Calu3 (cell line): ENCODE data around the gene SNX27. TPM values are rescaled to one million over a fixed set of nuclear protein-coding genes. Genes with fewer than 3 reads are reported as not detected.
"Not testable (repeated sequence)": the region's sequence is repeated elsewhere in the genome, so short reads cannot be mapped to it uniquely, and the experiment has no call there.

ENCODE experiments used
- BruUV-seq: library from RNA; stranded (reverse); fragments of 400-500 nt; replicated peaks from 2 replicates; lab custom pipeline; 2021; lab: Mats Ljungman, UMichigan
- CTCF ChIA-PET: fragments of 300-600 bp; sonication (Branson Sonifier 250); formaldehyde crosslinking; loops from one replicate; lab custom pipeline; 2022; ENCODE audit warnings: antibody characterized with exemption; lab: Charles Lee
- DNase-seq: peaks from one replicate; pipeline ENCODE4 v3.0.0; 2022
- H3K27ac Mint-ChIP-seq: one replicate; pipeline ENCODE4 v1.8.0; 2022; ENCODE audit warnings: mixed read lengths; ENCODE audit not compliant: unreplicated experiment
- H3K27me3 Mint-ChIP-seq: one replicate; pipeline ENCODE4 v1.8.0; 2022; ENCODE audit warnings: mixed read lengths; ENCODE audit not compliant: unreplicated experiment
- H3K36me3 Mint-ChIP-seq: one replicate; pipeline ENCODE4 v1.8.0; 2022; ENCODE audit warnings: mild to moderate bottlenecking, moderate library complexity, mixed read lengths; ENCODE audit not compliant: insufficient read depth, unreplicated experiment
- H3K4me1 Mint-ChIP-seq: one replicate; pipeline ENCODE4 v1.8.0; 2022; ENCODE audit warnings: mild to moderate bottlenecking, low read depth, mixed read lengths; ENCODE audit not compliant: unreplicated experiment
- H3K4me3 Mint-ChIP-seq: one replicate; pipeline ENCODE4 v1.8.0; 2022; ENCODE audit warnings: mild to moderate bottlenecking, low read depth, moderate library complexity, mixed read lengths; ENCODE audit not compliant: unreplicated experiment
- H3K9me3 Mint-ChIP-seq: one replicate; pipeline ENCODE4 v1.8.0; 2022; ENCODE audit warnings: low read depth, mixed read lengths; ENCODE audit not compliant: unreplicated experiment
- CTCF ChIP-seq: fragments of 200-600 bp; IDR thresholded peaks from one replicate; pipeline ENCODE4 v1.8.0; 2022; ENCODE audit warnings: antibody characterized with exemption; ENCODE audit not compliant: unreplicated experiment
- intact Hi-C: fragments of 100-400 bp; cut with micrococcal nuclease; formaldehyde crosslinking; loops from one replicate; pipeline ENCODE4 v1.10.0; 2022; ENCODE audit not compliant: unreplicated experiment
- total RNA-seq: library from RNA; stranded (reverse); gene quantifications from 2 replicates; pipeline ENCODE4 v1.2.3, GENCODE V29; 2022

The SNX27 gene
- total RNA-seq, 1 experiment from 2014 or later = 57.1 TPM

GRCh38 chr1:151616505-151616849 lies 4.6 kb downstream of the SNX27 start:
- no TSS peak for BruUV-seq
- intact Hi-C loops = loop anchor here (5.0 kb wide), 1 partner anchor 221 kb away; the partner anchor contains the start of gene C2CD4D
- CTCF ChIA-PET = no interaction called here
- no peak for TF ChIP-seq CTCF
- Mint-ChIP-seq H3K9me3 (no peaks in the 10 kb centered on the region), H3K4me3 (no peak overlapping the region), H3K27me3 (no peaks in the 10 kb centered on the region), H3K4me1 (peaks cover 56% of the 10 kb centered on the region), H3K27ac (no peak overlapping the region), H3K36me3 (peaks cover 26% of the 10 kb centered on the region)
- no peak for DNase-seq

DNA sequence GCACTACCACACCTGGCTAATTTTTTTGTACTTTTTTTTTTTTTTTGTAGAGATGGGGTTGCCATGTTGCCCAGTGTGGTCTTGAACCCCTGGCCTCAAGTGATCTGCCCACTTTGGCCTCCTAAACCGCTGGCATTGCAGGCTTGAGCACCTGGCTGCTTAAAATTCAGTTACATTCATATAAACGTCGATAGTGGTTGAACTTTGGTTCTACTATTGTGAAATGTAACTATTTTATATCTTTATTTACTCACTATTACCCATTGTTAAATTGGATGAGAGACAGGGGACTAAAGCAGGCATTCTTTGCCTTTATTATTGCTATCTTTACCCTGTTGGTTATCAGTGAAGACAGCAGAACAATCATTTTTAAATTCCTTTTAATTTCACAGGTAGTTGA lies 6.2 kb downstream of the SNX27 start:
- intact Hi-C loops = loop anchor here (2.0 to 5.0 kb wide), 2 partner anchors 19 to 219 kb away; partner anchors contain the start of gene C2CD4D
- no TSS peak for BruUV-seq
- DNase-seq = no peak
- H3K4me3 Mint-ChIP-seq = no peak overlapping the region
- H3K27me3 Mint-ChIP-seq = no peaks in the 10 kb centered on the region
- H3K27ac Mint-ChIP-seq = no peak overlapping the region
- peaks cover 61% of the 10 kb centered on the region for H3K4me1 Mint-ChIP-seq
- peaks cover 11% of the 10 kb centered on the region for H3K36me3 Mint-ChIP-seq
- CTCF ChIA-PET = no interaction called here
- TF ChIP-seq CTCF = no peak
- no peaks in the 10 kb centered on the region for H3K9me3 Mint-ChIP-seq

DNA sequence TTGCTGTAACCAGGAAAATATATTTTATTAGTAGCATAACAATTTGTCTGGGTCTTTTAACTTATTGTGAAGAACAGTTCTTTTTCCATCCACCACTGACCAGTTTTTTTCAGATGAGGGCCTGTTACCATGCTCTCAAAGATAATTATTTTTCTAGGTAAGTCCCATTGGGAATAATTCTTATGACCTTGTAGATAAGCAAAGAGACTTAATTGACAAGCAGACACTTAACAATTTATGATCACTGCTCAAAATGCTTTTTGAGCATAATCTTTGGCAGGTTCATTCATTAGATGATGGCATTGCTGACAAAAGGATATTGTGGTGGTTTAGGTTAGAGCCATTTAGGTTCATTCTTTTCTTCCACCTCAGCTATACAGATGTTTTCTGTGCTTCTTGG lies 6.6 kb downstream of the SNX27 start:
- Mint-ChIP-seq H3K36me3 (peaks cover 6% of the 10 kb centered on the region), H3K4me1 (peaks cover 57% of the 10 kb centered on the region), H3K27ac (no peak overlapping the region), H3K27me3 (no peaks in the 10 kb centered on the region), H3K9me3 (no peaks in the 10 kb centered on the region), H3K4me3 (no peak overlapping the region)
- intact Hi-C loops = loop anchor here (2.0 to 5.0 kb wide), 2 partner anchors 18 to 219 kb away; partner anchors contain the start of gene C2CD4D
- CTCF ChIA-PET = interaction anchor here (2.2 kb wide), 1 partner anchor 20 kb away, joined by 12 read pairs; no protein-coding TSS in a partner anchor
- no peak for TF ChIP-seq CTCF
- BruUV-seq = no TSS peak
- no peak for DNase-seq

GRCh38 chr1:151618996-151619395 lies 7.1 kb downstream of the SNX27 start:
- peaks cover 51% of the 10 kb centered on the region for H3K4me1 Mint-ChIP-seq
- intact Hi-C loops = loop anchor here (2.0 to 5.0 kb wide), 2 partner anchors 18 to 218 kb away; partner anchors contain the start of gene C2CD4D
- BruUV-seq, H3K9me3 Mint-ChIP-seq, DNase-seq, H3K4me3 Mint-ChIP-seq, H3K36me3 Mint-ChIP-seq, H3K27ac Mint-ChIP-seq, H3K27me3 Mint-ChIP-seq: not testable (repeated sequence)
- CTCF ChIA-PET = interaction anchor here (1.5 to 2.2 kb wide), 2 partner anchors 19 to 25 kb away, joined by 4 to 12 read pairs; no protein-coding TSS in a partner anchor

DNA sequence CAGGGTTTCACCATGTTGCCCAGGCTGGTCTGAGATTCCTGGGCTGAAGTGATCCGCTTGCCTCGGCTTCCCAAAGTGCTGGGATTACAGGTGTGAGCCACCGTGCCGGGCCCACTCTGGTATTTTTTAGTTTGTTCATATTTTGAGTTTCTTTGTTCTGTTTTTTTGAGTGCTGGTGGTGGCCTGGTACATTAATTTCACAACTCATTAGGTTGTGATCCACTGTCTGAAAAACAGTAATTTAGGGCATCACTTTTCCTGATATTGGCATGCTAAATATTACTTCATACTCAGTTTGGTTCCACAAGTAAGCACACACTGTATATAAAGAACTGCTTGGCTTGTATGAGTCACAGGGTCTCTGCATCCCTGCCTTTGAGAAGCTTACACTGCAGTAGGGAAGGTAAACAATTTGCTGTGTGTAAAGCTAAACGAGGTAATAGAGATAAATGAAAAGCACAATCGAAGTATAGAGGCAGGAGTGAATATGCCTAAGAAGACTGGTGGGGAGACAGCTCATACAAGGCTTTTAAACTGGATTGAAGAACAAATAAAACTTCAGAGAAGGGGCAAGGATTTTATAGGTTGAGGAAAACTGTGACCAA lies 7.7 kb downstream of the SNX27 start:
- intact Hi-C loops = loop anchor here (2.0 to 5.0 kb wide), 2 partner anchors 17 to 218 kb away; partner anchors contain the start of gene C2CD4D
- CTCF ChIA-PET = interaction anchor here (0.8 to 2.2 kb wide), 8 partner anchors 8 to 125 kb away, joined by 3 to 12 read pairs (median 4); partner anchors contain the start of gene SNX27
- H3K27ac Mint-ChIP-seq = peak overlapping the region; percentile 3
- H3K36me3 Mint-ChIP-seq = no peaks in the 10 kb centered on the region
- no peak overlapping the region for H3K4me3 Mint-ChIP-seq
- no TSS peak for BruUV-seq
- no peaks in the 10 kb centered on the region for H3K27me3 Mint-ChIP-seq
- TF ChIP-seq CTCF = no peak
- no peak for DNase-seq
- H3K9me3 Mint-ChIP-seq = no peaks in the 10 kb centered on the region
- H3K4me1 Mint-ChIP-seq = peaks cover 47% of the 10 kb centered on the region
